Measurements from ENCODE around the gene HMGA1. TPM values are rescaled to one million over a fixed set of nuclear protein-coding genes. Genes with fewer than 3 reads are reported as not detected.

The HMGA1 gene
- total and polyA plus RNA-seq, 2 of the 13 experiments (the other 11 are each of a cell fraction or from before 2014, with no cell fraction given): 117 to 145 TPM

DNA sequence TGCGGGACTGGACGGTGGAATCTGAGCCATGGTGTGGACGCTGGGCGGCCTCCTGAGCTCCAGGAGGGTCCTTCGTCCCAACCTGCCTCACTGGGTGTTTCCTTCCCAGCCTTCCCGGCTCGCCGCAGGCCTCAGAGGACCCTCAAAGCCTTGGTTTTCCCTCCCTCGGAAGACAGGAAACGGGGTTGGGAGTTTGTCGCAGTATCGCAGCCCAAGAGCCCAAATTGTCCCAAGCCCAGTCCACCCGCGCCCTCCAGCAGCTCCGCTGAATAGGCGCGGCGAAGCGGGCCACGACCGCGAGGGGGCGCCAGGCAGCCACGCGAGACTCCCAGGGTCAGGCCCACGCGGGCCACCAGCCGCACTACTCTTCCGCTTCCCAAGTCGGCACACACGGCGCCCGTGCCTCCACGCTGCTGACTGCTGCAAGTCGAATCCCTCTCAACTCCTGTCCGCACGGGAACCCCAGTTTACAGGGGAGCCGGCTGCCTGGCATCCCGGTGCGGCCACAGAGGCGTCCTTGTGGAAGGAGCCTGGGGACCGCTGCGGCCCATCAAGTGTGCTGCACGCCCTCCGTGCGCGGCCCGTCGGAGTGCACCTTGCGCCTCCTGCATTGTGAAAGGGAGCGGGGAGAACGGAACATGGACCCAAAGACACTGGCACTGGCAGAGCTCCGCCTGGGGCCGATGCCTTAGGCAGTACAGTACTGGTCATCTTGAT is 40.4 kb upstream of the HMGA1 start (continued):
- TF ChIP-seq, protein P1, sequence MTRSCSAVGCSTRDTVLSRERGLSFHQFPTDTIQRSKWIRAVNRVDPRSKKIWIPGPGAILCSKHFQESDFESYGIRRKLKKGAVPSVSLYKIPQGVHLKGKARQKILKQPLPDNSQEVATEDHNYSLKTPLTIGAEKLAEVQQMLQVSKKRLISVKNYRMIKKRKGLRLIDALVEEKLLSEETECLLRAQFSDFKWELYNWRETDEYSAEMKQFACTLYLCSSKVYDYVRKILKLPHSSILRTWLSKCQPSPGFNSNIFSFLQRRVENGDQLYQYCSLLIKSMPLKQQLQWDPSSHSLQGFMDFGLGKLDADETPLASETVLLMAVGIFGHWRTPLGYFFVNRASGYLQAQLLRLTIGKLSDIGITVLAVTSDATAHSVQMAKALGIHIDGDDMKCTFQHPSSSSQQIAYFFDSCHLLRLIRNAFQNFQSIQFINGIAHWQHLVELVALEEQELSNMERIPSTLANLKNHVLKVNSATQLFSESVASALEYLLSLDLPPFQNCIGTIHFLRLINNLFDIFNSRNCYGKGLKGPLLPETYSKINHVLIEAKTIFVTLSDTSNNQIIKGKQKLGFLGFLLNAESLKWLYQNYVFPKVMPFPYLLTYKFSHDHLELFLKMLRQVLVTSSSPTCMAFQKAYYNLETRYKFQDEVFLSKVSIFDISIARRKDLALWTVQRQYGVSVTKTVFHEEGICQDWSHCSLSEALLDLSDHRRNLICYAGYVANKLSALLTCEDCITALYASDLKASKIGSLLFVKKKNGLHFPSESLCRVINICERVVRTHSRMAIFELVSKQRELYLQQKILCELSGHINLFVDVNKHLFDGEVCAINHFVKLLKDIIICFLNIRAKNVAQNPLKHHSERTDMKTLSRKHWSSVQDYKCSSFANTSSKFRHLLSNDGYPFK (CRISPR knock-in tag; IDR thresholded peaks at IDR 0.05; ENCODE audit: borderline replicate concordance): no peak
- TF ChIP-seq CBX5 (CRISPR knock-in tag; IDR thresholded peaks at IDR 0.05; ENCODE audit: borderline replicate concordance) (peak; percentile 53; the same call in 1 of the 2 replicates), ELF1 (CRISPR knock-in tag; IDR thresholded peaks at IDR 0.05) (peak; percentile 72), RCOR2 (CRISPR knock-in tag; IDR thresholded peaks at IDR 0.05) (no peak), SALL1 (CRISPR knock-in tag; IDR thresholded peaks at IDR 0.05) (peak; percentile 74), ZNF772 (CRISPR knock-in tag; IDR thresholded peaks at IDR 0.05) (no peak), SP4 (CRISPR knock-in tag; IDR thresholded peaks at IDR 0.05) (peak; percentile 81), ZNF230 (CRISPR knock-in tag; IDR thresholded peaks at IDR 0.05) (peak; percentile 67; the same call in 1 of the 2 replicates), IKZF1 (IDR thresholded peaks at IDR 0.05) (no peak), ZSCAN21 (CRISPR knock-in tag; IDR thresholded peaks at IDR 0.05; ENCODE audit: borderline replicate concordance) (0 out of 2 replicates have a peak, but pooled peaks have one; percentile 71), ZNF556 (CRISPR knock-in tag; IDR thresholded peaks at IDR 0.05; ENCODE audit: borderline replicate concordance) (peak; percentile 86)
- TF ChIP-seq, protein P2, sequence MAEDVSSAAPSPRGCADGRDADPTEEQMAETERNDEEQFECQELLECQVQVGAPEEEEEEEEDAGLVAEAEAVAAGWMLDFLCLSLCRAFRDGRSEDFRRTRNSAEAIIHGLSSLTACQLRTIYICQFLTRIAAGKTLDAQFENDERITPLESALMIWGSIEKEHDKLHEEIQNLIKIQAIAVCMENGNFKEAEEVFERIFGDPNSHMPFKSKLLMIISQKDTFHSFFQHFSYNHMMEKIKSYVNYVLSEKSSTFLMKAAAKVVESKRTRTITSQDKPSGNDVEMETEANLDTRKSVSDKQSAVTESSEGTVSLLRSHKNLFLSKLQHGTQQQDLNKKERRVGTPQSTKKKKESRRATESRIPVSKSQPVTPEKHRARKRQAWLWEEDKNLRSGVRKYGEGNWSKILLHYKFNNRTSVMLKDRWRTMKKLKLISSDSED (CRISPR knock-in tag; IDR thresholded peaks at IDR 0.05): no peak
- TF ChIP-seq, protein P3, sequence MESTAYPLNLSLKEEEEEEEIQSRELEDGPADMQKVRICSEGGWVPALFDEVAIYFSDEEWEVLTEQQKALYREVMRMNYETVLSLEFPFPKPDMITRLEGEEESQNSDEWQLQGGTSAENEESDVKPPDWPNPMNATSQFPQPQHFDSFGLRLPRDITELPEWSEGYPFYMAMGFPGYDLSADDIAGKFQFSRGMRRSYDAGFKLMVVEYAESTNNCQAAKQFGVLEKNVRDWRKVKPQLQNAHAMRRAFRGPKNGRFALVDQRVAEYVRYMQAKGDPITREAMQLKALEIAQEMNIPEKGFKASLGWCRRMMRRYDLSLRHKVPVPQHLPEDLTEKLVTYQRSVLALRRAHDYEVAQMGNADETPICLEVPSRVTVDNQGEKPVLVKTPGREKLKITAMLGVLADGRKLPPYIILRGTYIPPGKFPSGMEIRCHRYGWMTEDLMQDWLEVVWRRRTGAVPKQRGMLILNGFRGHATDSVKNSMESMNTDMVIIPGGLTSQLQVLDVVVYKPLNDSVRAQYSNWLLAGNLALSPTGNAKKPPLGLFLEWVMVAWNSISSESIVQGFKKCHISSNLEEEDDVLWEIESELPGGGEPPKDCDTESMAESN (CRISPR knock-in tag; conservative IDR thresholded peaks at IDR 0.05): peak; percentile 72
- TF ChIP-seq, protein P4, sequence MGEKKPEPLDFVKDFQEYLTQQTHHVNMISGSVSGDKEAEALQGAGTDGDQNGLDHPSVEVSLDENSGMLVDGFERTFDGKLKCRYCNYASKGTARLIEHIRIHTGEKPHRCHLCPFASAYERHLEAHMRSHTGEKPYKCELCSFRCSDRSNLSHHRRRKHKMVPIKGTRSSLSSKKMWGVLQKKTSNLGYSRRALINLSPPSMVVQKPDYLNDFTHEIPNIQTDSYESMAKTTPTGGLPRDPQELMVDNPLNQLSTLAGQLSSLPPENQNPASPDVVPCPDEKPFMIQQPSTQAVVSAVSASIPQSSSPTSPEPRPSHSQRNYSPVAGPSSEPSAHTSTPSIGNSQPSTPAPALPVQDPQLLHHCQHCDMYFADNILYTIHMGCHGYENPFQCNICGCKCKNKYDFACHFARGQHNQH (CRISPR knock-in tag; IDR thresholded peaks at IDR 0.05): peak; percentile 72; the same call in 1 of the 2 replicates
- TF ChIP-seq, protein P5, sequence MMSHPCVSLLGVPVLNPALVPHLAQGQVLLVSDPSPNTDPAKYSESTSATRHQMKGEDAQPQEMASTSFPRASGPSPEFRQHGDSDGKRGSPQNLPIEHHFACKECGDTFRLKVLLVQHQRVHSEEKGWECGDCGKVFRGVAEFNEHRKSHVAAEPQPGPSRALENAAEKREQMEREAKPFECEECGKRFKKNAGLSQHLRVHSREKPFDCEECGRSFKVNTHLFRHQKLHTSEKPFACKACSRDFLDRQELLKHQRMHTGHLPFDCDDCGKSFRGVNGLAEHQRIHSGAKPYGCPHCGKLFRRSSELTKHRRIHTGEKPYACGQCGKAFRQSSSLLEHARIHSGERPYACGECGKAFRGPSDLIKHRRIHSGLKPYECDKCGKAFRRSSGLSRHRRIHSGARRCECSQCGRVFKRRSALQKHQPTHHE (CRISPR knock-in tag; IDR thresholded peaks at IDR 0.05; ENCODE audit: borderline replicate concordance): 0 out of 2 replicates have a peak, but pooled peaks have one; percentile 86
- TF ChIP-seq, protein P6, sequence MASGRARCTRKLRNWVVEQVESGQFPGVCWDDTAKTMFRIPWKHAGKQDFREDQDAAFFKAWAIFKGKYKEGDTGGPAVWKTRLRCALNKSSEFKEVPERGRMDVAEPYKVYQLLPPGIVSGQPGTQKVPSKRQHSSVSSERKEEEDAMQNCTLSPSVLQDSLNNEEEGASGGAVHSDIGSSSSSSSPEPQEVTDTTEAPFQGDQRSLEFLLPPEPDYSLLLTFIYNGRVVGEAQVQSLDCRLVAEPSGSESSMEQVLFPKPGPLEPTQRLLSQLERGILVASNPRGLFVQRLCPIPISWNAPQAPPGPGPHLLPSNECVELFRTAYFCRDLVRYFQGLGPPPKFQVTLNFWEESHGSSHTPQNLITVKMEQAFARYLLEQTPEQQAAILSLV (CRISPR knock-in tag; IDR thresholded peaks at IDR 0.05; ENCODE audit: borderline replicate concordance): peak; percentile 83; the same call in 1 of the 2 replicates
- TF ChIP-seq, protein P7, sequence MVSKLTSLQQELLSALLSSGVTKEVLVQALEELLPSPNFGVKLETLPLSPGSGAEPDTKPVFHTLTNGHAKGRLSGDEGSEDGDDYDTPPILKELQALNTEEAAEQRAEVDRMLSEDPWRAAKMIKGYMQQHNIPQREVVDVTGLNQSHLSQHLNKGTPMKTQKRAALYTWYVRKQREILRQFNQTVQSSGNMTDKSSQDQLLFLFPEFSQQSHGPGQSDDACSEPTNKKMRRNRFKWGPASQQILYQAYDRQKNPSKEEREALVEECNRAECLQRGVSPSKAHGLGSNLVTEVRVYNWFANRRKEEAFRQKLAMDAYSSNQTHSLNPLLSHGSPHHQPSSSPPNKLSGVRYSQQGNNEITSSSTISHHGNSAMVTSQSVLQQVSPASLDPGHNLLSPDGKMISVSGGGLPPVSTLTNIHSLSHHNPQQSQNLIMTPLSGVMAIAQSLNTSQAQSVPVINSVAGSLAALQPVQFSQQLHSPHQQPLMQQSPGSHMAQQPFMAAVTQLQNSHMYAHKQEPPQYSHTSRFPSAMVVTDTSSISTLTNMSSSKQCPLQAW (CRISPR knock-in tag; IDR thresholded peaks at IDR 0.05): peak; percentile 86

Data from HepG2 (cell line).